Esophagus muscularis mucosa (tissue), 4 donors: Measurements from ENCODE around the gene ACTN4. TPM values are rescaled to one million over a fixed set of nuclear protein-coding genes. Genes with fewer than 3 reads are reported as not detected.
A peak's percentile ranks its signal among the peaks of the same experiment; 100 is the strongest.

Experiments
- DNase-seq: peaks from one replicate; pipeline ENCODE4 v3.0.0-alpha.2; 2017; ENCODE audit errors: extremely low spot score
- H3K27ac ChIP-seq, 4 donors: fragments of 200-600 bp; sonication (generic); replicated peaks in 1 of 4; 1 replicate in 3 of 4; 2 replicates in 1 of 4; pipeline ENCODE4 v1.5.1; 2016 to 2019; ENCODE audit warnings: mild to moderate bottlenecking in 1 of 4
- H3K27me3 ChIP-seq, 4 donors: fragments of 200-600 bp; sonication (generic); one replicate each; pipeline versions ENCODE4 v1.5.1 to v1.6.0; 2016 to 2019
- H3K36me3 ChIP-seq, 4 donors: fragments of 200-600 bp; sonication (generic); one replicate each; pipeline ENCODE4 v1.5.1; 2016 to 2019
- H3K4me1 ChIP-seq, 4 donors: fragments of 200-600 bp; sonication (generic); one replicate each; pipeline ENCODE4 v1.5.1; 2016 to 2019
- H3K4me3 ChIP-seq, 4 donors: fragments of 200-600 bp; sonication (generic); 1 replicate in 2 of 4; 2 replicates in 2 of 4; pipeline ENCODE4 v1.5.1; 2016 to 2019; ENCODE audit warnings: mild to moderate bottlenecking in 4 of 4, moderate library complexity in 1 of 4
- H3K9me3 ChIP-seq, 4 donors: fragments of 200-600 bp; sonication (generic); 1 replicate in 3 of 4; 2 replicates in 1 of 4; pipeline ENCODE4 v1.5.1; 2016 to 2019
- CTCF ChIP-seq, 3 experiments: fragments of 200-600 bp in 2 of 3; fragments of 450-650 bp in 1 of 3; sonication (generic) in 2 of 3; IDR thresholded peaks; one replicate each; pipeline ENCODE4 v1.5.1; 2017 to 2019; ENCODE audit warnings: antibody characterized with exemption in 3 of 3, mild to moderate bottlenecking in 2 of 3, moderate library complexity in 1 of 3
- EP300 ChIP-seq: sonication (generic); formaldehyde crosslinking; IDR thresholded peaks from one replicate; pipeline ENCODE4 v1.6.1; 2017; ENCODE audit warnings: antibody characterized with exemption
- POLR2A ChIP-seq: fragments of 450-650 bp; IDR thresholded peaks from one replicate; pipeline ENCODE4 v1.6.1; 2017; ENCODE audit warnings: antibody characterized with exemption, moderate library complexity, mild to moderate bottlenecking, low read depth
- POLR2AphosphoS5 ChIP-seq, 2 donors: sonication (generic); formaldehyde crosslinking; IDR thresholded peaks; one replicate each; pipeline ENCODE4 v1.6.1; 2017; ENCODE audit warnings: antibody characterized with exemption in 2 of 2
- WGBS: methylation state at CpG from one replicate; pipeline ENCODE4 v1.1.5; 2018; 5-methylcytosine and 5-hydroxymethylcytosine counted together
- intact Hi-C: fragments of 100-400 bp; cut with DNase I; formaldehyde crosslinking; loops from one replicate; pipeline ENCODE4 v1.15.1; 2023
- total RNA-seq, 4 donors: library from RNA; depleted of rRNA; stranded (reverse); fragments of >200 nt; gene quantifications; one replicate each; pipeline versions ENCODE4 v1.1.0 to v1.2.1, GENCODE V29; 2016

The ACTN4 gene
- total RNA-seq, 4 donors from 2014 or later: 416 to 816 (median 598) TPM

GRCh38 chr19:38617764-38618589 is 29.5 kb upstream of the ACTN4 start, which contains the start of gene MAP4K1:
Gene MAP4K1 (minus strand): TSS chr19:38617953. CDS start chr19:38617895, 58 bp downstream.
- H3K27me3 ChIP-seq: no peaks in the 10 kb centered on the region
- peaks cover 21 to 31% (median 23%) of the 10 kb centered on the region in 4 donors for H3K4me1 ChIP-seq
- no peak for DNase-seq
- peaks cover 26 to 30% (median 28%) of the 10 kb centered on the region in 4 donors for H3K36me3 ChIP-seq
- no peak for TF ChIP-seq POLR2A
- no peak for TF ChIP-seq EP300
- TF ChIP-seq CTCF (IDR thresholded peaks at IDR 0.05): no peak
- no peak for TF ChIP-seq POLR2AphosphoS5 (IDR thresholded peaks at IDR 0.05)
- peak within 1 kb of the TSS; percentile 87 to 92 (median 87) for H3K27ac ChIP-seq
- intact Hi-C loops: loop anchor here (5.0 kb wide), 1 partner anchor 216 kb away; the partner anchor contains the start of gene FAM98C
- 39% methylated on average over 5 of the region's 28 CpGs for WGBS
- no peaks in the 10 kb centered on the region for H3K9me3 ChIP-seq
- peak within 1 kb of the TSS; percentile 71 to 91 (median 82) for H3K4me3 ChIP-seq

- Histone ChIP-seq H3K27ac (peak within 1 kb of the TSS; percentile 87 to 92 (median 87)), H3K27me3 (no peaks in the 10 kb centered on the region), H3K9me3 (no peaks in the 10 kb centered on the region), H3K4me3 (peak within 1 kb of the TSS; percentile 71 to 91 (median 82)), H3K36me3 (peaks cover 32 to 37% (median 35%) of the 10 kb centered on the region in 4 donors), H3K4me1 (peaks cover 21 to 31% (median 23%) of the 10 kb centered on the region in 4 donors)
- 0% methylated on average over 25 of the region's 64 CpGs for WGBS
- intact Hi-C loops: loop anchor here (5.0 kb wide), 1 partner anchor 216 kb away; the partner anchor contains the start of gene FAM98C
- DNase-seq: peak; percentile 99
- TF ChIP-seq EP300 (no peak), CTCF (IDR thresholded peaks at IDR 0.05) (peak in 2 of 3 experiments; percentile 11 to 40), POLR2A (peak; percentile 68), POLR2AphosphoS5 (IDR thresholded peaks at IDR 0.05) (peak; percentile 98 to 99)
Measured at GRCh38 chr19:38618590-38619360, 28.7 kb upstream of the ACTN4 start, which contains the start of gene EIF3K. Gene EIF3K (plus strand): TSS chr19:38619188. CDS start chr19:38619269, 81 bp downstream.

GRCh38 chr19:38619361-38620174 is 27.9 kb upstream of the ACTN4 start:
- Histone ChIP-seq H3K4me3 (peak overlapping the region; percentile 71 to 91 (median 82)), H3K36me3 (peaks cover 40 to 45% (median 43%) of the 10 kb centered on the region in 4 donors), H3K27ac (peak overlapping the region; percentile 87 to 92 (median 87)), H3K4me1 (peaks cover 21 to 31% (median 23%) of the 10 kb centered on the region in 4 donors), H3K9me3 (no peaks in the 10 kb centered on the region), H3K27me3 (no peaks in the 10 kb centered on the region)
- intact Hi-C loops: loop anchor here (5.0 to 10.0 kb wide), 2 partner anchors 217 to 315 kb away; partner anchors contain the start of genes FAM98C, MRPS12 and SARS2
- 20% methylated on average over 19 of the region's 21 CpGs for WGBS
- TF ChIP-seq EP300 (no peak), POLR2A (no peak), CTCF (IDR thresholded peaks at IDR 0.05) (no peak), POLR2AphosphoS5 (IDR thresholded peaks at IDR 0.05) (no peak)
- DNase-seq: no peak

GRCh38 chr19:38624822-38625221 is 22.6 kb upstream of the ACTN4 start:
- H3K36me3 ChIP-seq: peaks cover 90 to 98% (median 96%) of the 10 kb centered on the region in 4 donors
- H3K4me1 ChIP-seq: peaks cover 7 to 13% (median 8%) of the 10 kb centered on the region in 4 donors
- intact Hi-C loops: loop anchor here (10.0 kb wide), 1 partner anchor 310 kb away; the partner anchor contains the start of genes MRPS12 and SARS2
- 83% methylated on average over 3 of the region's 3 CpGs for WGBS
- no peak for DNase-seq
- H3K4me3 ChIP-seq: no peak overlapping the region
- no peak for TF ChIP-seq POLR2A
- no peak for TF ChIP-seq EP300
- no peak for TF ChIP-seq POLR2AphosphoS5 (IDR thresholded peaks at IDR 0.05)
- no peak for TF ChIP-seq CTCF (IDR thresholded peaks at IDR 0.05)
- H3K27ac ChIP-seq: no peak overlapping the region
- H3K27me3 ChIP-seq: no peaks in the 10 kb centered on the region
- no peaks in the 10 kb centered on the region for H3K9me3 ChIP-seq
